RPMI7951 (cell line): ENCODE measurements around the gene IL21R. TPM values are rescaled to one million over a fixed set of nuclear protein-coding genes. Genes with fewer than 3 reads are reported as not detected.
A peak's percentile ranks its signal among the peaks of the same experiment; 100 is the strongest.

Experiments
- DNase-seq: peaks from one replicate; pipeline ENCODE4 v3.0.0-alpha.2; 2012; ENCODE audit warnings: low read depth
- total RNA-seq: library from RNA; depleted of rRNA; stranded (reverse); fragments of >200 nt; shearing (Covaris generic); gene quantifications from 2 replicates; pipeline ENCODE4 v1.2.3, GENCODE V29; 2014; rRNA removed

IL21R gene
- 1.1 and 2.1 TPM in 2 replicates for total RNA-seq

- peak; percentile 79 for DNase-seq
Measured at GRCh38 chr16:27401768-27402568, at the start of gene IL21R. TSS of gene IL21R (plus strand) at chr16:27402174. CDS start at chr16:27430072, 27,898 bp downstream.

DNA sequence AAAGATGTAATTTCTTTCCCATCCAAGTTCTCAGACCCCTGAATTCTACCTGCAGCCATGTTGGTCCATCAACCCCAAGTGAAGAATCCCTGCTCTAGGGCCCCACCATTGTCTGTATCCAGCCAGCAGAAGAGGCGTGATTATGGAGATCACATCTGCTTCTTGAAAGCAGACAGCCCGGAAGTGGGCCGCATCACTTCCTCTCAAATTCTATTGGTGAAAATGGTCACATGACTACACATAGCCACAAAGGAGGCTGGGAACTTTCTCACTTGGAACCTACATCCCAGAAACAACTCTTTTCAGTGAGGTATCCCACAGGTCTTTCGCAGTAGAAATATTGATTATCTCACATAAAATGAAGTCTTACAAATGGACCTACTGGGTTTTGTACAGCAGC lies 48.1 kb upstream of the IL21R start:
- DNase-seq: no peak

GRCh38 chr16:27355610-27356009 lies 46.4 kb upstream of the IL21R start:
- peak; percentile 20 for DNase-seq

DNA sequence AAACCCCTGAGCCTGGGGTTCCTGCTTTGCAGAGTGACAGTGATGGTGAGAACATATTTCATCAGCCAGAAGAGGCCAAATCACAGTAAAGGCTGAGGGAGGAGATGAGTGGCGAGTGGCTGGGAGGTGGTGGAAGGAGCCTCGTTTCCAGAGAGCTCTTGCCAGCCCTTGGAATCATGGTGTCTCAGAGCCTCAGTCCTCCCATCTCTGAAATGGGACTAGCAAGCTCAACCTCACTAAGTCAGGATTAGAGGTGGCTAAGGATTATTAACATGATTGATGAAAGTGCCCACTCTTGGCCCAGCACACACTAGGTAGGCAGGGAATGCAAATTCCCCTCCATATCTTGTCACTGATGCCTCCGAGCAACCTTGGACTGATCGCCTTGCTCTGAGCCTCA lies 45.2 kb upstream of the IL21R start:
- no peak for DNase-seq

- no peak for DNase-seq
Measured at GRCh38 chr16:27359051-27359450, 42.9 kb upstream of the IL21R start.

- no peak for DNase-seq
Measured at GRCh38 chr16:27359615-27360014, 42.4 kb upstream of the IL21R start.

DNA sequence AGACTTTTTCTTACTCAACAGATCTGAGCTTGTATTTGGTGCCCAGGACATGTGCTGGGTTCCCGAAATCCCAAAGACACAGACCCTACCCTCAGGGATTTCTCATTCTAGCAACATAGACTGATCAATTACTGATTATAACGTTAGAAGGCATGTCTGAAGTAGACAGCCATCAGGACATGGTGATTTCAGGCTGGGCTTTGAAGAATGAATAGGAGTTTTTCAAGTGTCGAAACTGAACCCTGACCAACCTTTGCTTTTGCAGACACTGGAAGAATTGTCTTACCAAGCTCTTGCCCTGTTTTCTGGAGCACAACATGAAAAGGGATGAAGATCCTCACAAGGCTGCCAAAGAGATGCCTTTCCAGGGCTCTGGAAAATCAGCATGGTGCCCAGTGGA lies 40.0 kb upstream of the IL21R start:
- no peak for DNase-seq

- no peak for DNase-seq
Measured at GRCh38 chr16:27362570-27363245, 39.3 kb upstream of the IL21R start.

GRCh38 chr16:27363246-27363632 lies 38.7 kb upstream of the IL21R start:
- DNase-seq: no peak

DNA sequence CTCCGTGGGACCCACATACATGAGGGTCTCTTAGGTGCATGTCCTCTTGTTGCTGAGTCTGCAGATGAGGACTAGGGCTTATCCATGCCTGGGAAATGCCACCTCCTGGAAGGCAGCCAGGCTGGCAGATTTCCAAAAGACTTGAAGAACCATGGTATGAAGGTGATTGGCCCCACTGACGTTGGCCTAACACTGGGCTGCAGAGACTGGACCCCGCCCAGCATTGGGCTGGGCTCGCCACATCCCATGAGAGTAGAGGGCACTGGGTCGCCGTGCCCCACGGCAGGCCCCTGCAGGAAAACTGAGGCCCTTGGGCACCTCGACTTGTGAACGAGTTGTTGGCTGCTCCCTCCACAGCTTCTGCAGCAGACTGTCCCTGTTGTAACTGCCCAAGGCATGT lies 38.2 kb upstream of the IL21R start:
- peak; percentile 15 for DNase-seq

DNA sequence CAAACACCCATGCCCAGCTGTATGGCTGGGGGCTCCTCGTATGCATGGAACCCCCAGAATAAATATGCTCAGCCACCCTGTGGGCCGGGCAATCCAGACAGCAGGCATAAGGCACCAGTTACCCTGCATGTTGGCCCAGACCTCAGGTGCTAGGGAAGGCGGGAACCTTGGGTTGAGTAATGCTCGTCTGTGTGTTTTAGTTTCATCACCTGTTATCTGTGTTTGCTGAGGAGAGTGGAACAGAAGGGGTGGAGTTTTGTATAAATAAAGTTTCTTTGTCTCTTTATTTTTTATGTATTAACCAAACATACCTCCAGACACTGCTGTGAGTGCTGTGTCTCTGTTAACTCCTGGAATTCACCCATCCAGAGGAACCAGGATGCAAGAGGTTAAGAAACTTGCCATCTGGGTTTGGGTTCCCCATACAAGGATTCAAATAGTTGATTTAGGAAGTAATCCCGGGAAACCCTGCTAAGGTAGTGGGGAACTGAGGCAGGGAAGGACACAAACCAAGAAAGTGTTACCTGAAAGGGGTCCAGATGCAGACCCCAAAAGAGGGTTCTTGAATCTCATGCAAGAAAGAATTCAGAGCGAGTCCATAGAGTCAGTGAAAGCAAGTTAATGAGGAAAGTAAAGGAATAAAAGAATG lies 37.4 kb upstream of the IL21R start:
- no peak for DNase-seq

GRCh38 chr16:27365142-27366089 lies 36.6 kb upstream of the IL21R start:
- DNase-seq: peak; percentile 68

GRCh38 chr16:27366687-27367460 lies 35.1 kb upstream of the IL21R start:
- no peak for DNase-seq

- DNase-seq: peak; percentile 71
Measured at GRCh38 chr16:27367461-27368357, 34.3 kb upstream of the IL21R start.

DNA sequence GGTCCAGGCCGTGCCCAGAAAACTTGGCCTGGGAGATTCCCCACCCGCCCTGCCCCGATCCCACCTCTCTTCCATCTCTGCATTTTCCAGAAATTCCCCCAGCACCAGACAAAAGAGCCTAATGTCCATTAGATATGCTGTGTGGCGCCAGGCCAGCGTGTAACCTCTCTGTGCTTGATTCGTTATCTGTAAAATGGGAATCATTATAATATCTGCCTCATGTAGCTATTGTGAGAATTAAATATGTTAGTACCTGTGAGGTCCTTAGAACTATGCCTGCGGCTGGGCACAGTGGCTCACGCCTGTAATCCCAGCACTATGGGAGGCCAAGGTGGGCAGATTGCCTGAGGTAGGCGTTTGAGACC lies 33.6 kb upstream of the IL21R start:
- no peak for DNase-seq

DNA sequence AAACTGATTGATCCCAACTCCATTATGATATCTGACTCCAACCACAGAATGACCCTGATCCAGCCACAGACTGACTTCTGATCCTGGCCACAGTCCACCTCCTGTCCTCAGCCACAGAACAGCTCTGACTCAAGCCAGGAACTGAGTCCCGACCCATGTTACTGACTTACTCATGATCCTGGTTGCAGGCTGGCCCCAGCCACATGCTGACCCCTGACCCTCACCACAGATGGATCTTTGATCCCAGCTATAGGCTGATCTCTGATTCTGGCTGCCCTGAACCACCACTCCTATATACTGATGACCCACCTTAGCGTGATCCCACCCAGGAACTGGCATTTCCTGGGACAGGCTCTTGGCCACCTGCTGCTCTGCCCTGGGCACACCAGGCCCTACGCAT lies 32.2 kb upstream of the IL21R start:
- DNase-seq: peak; percentile 81

- DNase-seq: no peak
Measured at GRCh38 chr16:27370318-27370717, 31.7 kb upstream of the IL21R start.

DNA sequence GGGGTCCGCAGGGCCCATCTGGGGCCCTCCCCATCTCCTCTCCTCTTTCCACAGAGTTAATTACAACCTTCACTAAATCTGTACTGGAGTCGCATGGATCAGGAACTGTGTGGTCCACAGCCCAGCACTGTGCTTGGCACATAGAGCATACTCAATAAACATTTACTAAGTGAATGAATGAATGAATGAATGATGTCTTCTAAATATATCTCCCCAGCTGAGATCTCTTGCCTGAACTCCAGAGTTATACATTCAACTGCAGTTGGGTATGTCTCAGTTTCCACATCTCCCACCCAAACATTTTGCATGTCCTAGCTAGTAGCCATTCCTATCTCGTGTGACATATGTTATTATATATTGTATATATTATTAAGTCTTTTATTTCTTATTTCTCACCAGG lies 28.7 kb upstream of the IL21R start:
- no peak for DNase-seq

- DNase-seq: no peak
Measured at GRCh38 chr16:27374221-27374803, 27.7 kb upstream of the IL21R start.
